Tibial artery (tissue), 4 donors: ENCODE results near the gene CLEC4M.
"Not testable (repeated sequence)": the region's sequence is repeated elsewhere in the genome, so short reads cannot be mapped to it uniquely, and the experiment has no call there.

Source experiments
- DNase-seq, 2 donors: peaks; one replicate each; pipeline ENCODE4 v3.0.0-alpha.2; 2019
- H3K27ac ChIP-seq, 2 donors: fragments of 200-600 bp; sonication (generic) in 1 of 2; 1 replicate in 1 of 2; 2 replicates in 1 of 2; pipeline ENCODE4 v1.5.1; 2018 to 2019; ENCODE audit warnings: mild to moderate bottlenecking in 1 of 2
- H3K27me3 ChIP-seq, 2 donors: fragments of 200-600 bp; sonication (generic) in 1 of 2; one replicate each; pipeline versions ENCODE4 v1.5.1 to v1.6.0; 2016 to 2019
- H3K36me3 ChIP-seq, 3 donors: fragments of 200-600 bp; sonication (generic) in 2 of 3; one replicate each; pipeline ENCODE4 v1.5.1; 2016 to 2019; ENCODE audit warnings: mild to moderate bottlenecking in 2 of 3
- H3K4me1 ChIP-seq, 4 donors: fragments of 200-600 bp; sonication (generic) in 2 of 4; 1 replicate in 3 of 4; 2 replicates in 1 of 4; pipeline ENCODE4 v1.5.1; 2016 to 2019
- H3K4me3 ChIP-seq, 2 donors: fragments of 200-600 bp; sonication (generic) in 1 of 2; 1 replicate in 1 of 2; 2 replicates in 1 of 2; pipeline ENCODE4 v1.5.1; 2018 to 2019; ENCODE audit warnings: mild to moderate bottlenecking in 2 of 2
- H3K9me3 ChIP-seq, 3 donors: fragments of 200-600 bp; sonication (generic) in 1 of 3; one replicate each; pipeline ENCODE4 v1.5.1; 2016 to 2019
- intact Hi-C: fragments of 100-400 bp; cut with DNase I; formaldehyde crosslinking; loops from one replicate; pipeline ENCODE4 v1.15.0; 2023; ENCODE audit warnings: low total_unique reads
- TF ChIP-seq, protein P1 (sequence below), 2 experiments: fragments of 200-600 bp in 1 of 2; fragments of 450-650 bp in 1 of 2; IDR thresholded peaks; one replicate each; pipeline ENCODE4 v1.5.1; 2017 to 2019; ENCODE audit warnings: antibody characterized with exemption in 2 of 2, mild to moderate bottlenecking in 1 of 2, moderate library complexity in 1 of 2

CLEC4M gene

DNA sequence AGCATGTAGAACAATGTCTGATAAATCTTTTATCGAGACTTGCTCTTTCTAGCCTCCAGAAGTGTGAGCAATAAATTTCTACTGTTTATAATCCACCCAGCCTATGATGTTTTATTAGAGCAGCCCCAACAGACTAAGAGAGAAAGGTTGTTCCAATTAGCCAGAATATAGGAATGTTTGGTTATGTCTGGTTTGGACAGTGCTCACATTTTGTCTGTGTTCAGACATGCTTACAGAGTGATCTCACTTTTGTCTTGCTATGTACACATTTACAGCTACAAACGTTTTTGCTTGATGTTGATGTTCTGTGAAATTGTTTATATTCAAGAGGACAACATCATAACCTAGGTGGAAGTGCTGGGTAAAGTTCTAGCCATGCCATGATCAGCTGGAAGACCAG is 48.9 kb downstream of the CLEC4M start:
- DNase-seq: no peak
- H3K27me3 ChIP-seq: peaks cover 0 to 16% of the 10 kb centered on the region in 2 donors
- no peaks in the 10 kb centered on the region for H3K4me1 ChIP-seq
- no peaks in the 10 kb centered on the region for H3K36me3 ChIP-seq
- intact Hi-C loops: no loop called here
- H3K4me3 ChIP-seq: no peak overlapping the region
- H3K27ac ChIP-seq: no peak overlapping the region
- TF ChIP-seq, protein P1, sequence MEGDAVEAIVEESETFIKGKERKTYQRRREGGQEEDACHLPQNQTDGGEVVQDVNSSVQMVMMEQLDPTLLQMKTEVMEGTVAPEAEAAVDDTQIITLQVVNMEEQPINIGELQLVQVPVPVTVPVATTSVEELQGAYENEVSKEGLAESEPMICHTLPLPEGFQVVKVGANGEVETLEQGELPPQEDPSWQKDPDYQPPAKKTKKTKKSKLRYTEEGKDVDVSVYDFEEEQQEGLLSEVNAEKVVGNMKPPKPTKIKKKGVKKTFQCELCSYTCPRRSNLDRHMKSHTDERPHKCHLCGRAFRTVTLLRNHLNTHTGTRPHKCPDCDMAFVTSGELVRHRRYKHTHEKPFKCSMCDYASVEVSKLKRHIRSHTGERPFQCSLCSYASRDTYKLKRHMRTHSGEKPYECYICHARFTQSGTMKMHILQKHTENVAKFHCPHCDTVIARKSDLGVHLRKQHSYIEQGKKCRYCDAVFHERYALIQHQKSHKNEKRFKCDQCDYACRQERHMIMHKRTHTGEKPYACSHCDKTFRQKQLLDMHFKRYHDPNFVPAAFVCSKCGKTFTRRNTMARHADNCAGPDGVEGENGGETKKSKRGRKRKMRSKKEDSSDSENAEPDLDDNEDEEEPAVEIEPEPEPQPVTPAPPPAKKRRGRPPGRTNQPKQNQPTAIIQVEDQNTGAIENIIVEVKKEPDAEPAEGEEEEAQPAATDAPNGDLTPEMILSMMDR (IDR thresholded peaks at IDR 0.05): no peak
- peaks cover 0 to 30% (median 20%) of the 10 kb centered on the region in 3 donors for H3K9me3 ChIP-seq

DNA sequence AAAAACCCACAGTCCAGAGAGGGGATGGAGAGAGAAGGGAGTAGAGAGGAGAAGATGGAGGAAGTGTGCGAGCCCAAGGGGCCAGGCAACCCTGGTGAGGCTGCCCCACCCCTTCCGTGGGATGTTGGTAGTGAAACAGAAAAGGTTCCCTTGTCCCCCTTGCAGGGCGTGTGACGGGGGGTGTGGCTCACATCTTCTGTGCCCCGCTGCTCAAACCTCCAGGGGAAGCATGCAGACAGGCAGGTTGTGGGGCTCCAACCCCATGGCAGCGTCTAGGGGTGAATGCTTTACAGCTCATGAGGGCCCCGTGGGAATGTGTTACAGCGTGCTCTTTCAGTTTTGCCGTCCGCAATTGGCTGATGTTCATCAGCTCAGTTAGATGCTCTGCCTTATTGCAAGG is 52.3 kb downstream of the CLEC4M start:
- no peak overlapping the region for H3K4me3 ChIP-seq
- H3K27me3 ChIP-seq: peaks cover 0 to 29% of the 10 kb centered on the region in 2 donors
- H3K9me3 ChIP-seq: peaks cover 0 to 41% (median 30%) of the 10 kb centered on the region in 3 donors
- no peak overlapping the region for H3K27ac ChIP-seq
- TF ChIP-seq, protein P1 (IDR thresholded peaks at IDR 0.05): no peak
- intact Hi-C loops: no loop called here
- no peaks in the 10 kb centered on the region for H3K4me1 ChIP-seq
- no peak for DNase-seq
- peaks cover 0 to 5% (median 0%) of the 10 kb centered on the region in 3 donors for H3K36me3 ChIP-seq

DNA sequence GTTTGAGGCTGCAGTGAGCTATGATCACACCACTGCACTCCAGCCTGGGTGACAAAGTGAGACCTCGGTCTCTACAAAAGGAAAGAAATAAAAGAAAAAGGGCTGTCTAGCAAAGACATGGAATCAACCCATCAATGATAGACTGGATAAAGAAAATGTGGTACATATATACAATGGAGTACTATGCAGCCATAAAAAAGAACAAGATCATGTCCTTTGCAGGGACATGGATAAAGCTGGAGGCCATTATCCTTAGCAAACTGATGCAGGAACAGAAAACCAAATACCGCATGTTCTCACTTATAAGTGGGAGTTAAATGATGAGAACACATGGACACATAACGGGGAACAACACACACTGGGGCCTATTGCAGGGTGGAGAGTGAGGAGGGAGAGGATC is 53.0 kb downstream of the CLEC4M start:
- Histone ChIP-seq H3K9me3 (peaks cover 0 to 41% (median 25%) of the 10 kb centered on the region in 3 donors), H3K27me3 (peaks cover 0 to 34% of the 10 kb centered on the region in 2 donors)
- H3K4me3 ChIP-seq, H3K36me3 ChIP-seq, H3K27ac ChIP-seq, H3K4me1 ChIP-seq, intact Hi-C loops, DNase-seq: not testable (repeated sequence)

DNA sequence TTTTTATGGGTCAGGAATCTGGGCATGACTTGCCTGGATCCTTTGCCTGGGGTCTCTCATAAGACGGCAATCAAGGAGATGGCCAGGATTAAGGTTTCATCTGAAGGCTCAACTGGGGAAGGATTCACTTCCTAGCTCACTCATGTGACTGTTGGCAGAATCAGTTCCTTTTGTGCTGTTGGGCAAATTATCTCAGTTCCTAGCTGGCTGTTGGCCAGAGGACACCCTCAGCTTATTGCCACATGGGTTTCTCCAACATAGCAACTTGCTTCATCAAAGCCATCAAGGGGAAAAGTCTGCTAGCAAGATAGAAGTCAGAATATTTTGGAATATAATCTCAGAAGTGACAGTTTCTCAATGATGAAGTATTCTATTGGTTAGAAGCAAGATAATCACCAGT is 54.8 kb downstream of the CLEC4M start:
- Histone ChIP-seq H3K9me3 (peaks cover 0 to 25% (median 9%) of the 10 kb centered on the region in 3 donors), H3K27ac (no peak overlapping the region), H3K4me3 (no peak overlapping the region), H3K36me3 (peaks cover 0 to 5% (median 0%) of the 10 kb centered on the region in 3 donors), H3K27me3 (peaks cover 0 to 35% of the 10 kb centered on the region in 2 donors), H3K4me1 (no peaks in the 10 kb centered on the region)
- TF ChIP-seq, protein P1 (IDR thresholded peaks at IDR 0.05): no peak
- no peak for DNase-seq
- intact Hi-C loops: no loop called here

DNA sequence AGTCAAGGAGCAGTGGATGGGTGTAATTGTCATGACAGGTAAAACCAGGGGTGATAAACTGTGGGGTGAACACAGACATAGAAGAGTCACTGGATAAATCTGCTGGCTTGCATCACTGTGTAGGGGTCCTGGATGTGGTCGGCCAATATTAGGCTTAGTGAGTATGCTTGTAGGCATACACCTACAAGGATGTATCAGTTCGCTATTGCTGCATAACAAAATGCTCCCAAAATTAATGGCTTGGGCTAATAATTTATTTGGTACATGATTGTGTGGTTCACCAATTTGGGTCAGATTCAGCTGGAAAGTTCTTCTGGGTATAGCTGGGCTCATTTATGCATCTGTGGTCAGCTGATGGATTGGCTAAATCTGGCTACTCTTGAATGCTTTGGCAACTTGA is 55.8 kb downstream of the CLEC4M start:
- H3K27ac ChIP-seq: no peak overlapping the region
- H3K27me3 ChIP-seq: peaks cover 0 to 35% of the 10 kb centered on the region in 2 donors
- H3K4me3 ChIP-seq: no peak overlapping the region
- no peaks in the 10 kb centered on the region for H3K4me1 ChIP-seq
- H3K36me3 ChIP-seq: peaks cover 0 to 5% (median 0%) of the 10 kb centered on the region in 3 donors
- intact Hi-C loops: no loop called here
- DNase-seq: no peak
- H3K9me3 ChIP-seq: peaks cover 0 to 25% (median 9%) of the 10 kb centered on the region in 3 donors
- TF ChIP-seq, protein P1 (IDR thresholded peaks at IDR 0.05): no peak
